ENCODE measurements around the gene IL27RA.

DNA sequence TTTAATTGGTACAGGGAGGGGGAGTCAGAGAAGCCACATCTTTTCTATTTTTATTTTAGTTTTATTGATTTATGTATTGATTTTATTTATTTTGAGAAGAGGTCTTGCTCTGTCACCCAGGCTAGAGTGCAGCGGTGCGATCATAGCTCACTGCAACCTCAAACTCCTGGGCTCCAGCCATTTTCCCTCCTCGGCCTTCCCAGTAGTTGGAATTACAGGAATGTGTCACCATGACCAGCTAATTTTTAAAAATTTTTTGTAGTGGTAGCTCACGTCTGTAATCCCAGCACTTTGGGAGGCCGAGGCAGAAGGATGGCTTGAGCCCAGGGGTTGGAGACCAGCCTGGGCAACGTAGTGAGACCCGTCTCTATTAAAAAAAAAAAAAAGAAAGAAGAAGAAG, 4.1 kb downstream of the IL27RA start:
- TF ChIP-seq L3MBTL2 (conservative IDR thresholded peaks at IDR 0.05), result no peak
- TF ChIP-seq TARDBP (IDR thresholded peaks at IDR 0.05), result no peak
- no peak for TF ChIP-seq FOXA1 (IDR thresholded peaks at IDR 0.05)
- TF ChIP-seq BHLHE40 (IDR thresholded peaks at IDR 0.05; ENCODE audit: borderline replicate concordance), result no peak
- no peak for TF ChIP-seq SP1 (IDR thresholded peaks at IDR 0.05)
- no peak for TF ChIP-seq NFRKB (IDR thresholded peaks at IDR 0.05)
- no peak for TF ChIP-seq HDGF (IDR thresholded peaks at IDR 0.05; ENCODE audit: borderline replicate concordance)
